GM19468 (cell line): ENCODE results near the gene LIMK2.
"Not testable (repeated sequence)": the region's sequence is repeated elsewhere in the genome, so short reads cannot be mapped to it uniquely, and the experiment has no call there.

Experiments used
- ATAC-seq: cut with Tn5 transposase; IDR thresholded peaks from one replicate; pipeline ENCODE4 v1.9.1; 2021; ENCODE audit warnings: mild to moderate bottlenecking, moderate library complexity, moderate number of reproducible peaks; ENCODE audit not compliant: unreplicated experiment; ENCODE audit errors: extremely low read depth

LIMK2 gene

GRCh38 chr22:31241200-31241599 is 29.1 kb downstream of the LIMK2 start:
- ATAC-seq: no peak

DNA sequence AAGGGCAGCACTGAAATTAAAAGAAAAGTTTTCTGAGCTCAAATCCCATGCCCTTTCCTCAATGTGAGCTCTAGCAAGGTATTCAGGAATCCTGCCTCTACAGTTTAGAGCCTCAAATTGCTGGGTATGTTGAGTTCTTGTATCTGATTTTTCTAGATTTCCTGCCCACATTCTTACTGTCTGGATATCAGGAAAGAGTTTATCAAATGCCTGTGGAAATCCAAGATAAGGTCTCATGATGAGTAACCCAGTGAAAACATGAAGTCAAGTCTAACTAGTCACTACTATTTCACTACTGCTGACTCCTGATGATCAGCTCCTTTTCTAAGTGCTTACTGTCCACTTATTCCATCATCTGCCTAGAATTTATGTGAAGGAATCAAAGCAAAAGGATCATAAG is 29.8 kb downstream of the LIMK2 start:
- no peak for ATAC-seq

DNA sequence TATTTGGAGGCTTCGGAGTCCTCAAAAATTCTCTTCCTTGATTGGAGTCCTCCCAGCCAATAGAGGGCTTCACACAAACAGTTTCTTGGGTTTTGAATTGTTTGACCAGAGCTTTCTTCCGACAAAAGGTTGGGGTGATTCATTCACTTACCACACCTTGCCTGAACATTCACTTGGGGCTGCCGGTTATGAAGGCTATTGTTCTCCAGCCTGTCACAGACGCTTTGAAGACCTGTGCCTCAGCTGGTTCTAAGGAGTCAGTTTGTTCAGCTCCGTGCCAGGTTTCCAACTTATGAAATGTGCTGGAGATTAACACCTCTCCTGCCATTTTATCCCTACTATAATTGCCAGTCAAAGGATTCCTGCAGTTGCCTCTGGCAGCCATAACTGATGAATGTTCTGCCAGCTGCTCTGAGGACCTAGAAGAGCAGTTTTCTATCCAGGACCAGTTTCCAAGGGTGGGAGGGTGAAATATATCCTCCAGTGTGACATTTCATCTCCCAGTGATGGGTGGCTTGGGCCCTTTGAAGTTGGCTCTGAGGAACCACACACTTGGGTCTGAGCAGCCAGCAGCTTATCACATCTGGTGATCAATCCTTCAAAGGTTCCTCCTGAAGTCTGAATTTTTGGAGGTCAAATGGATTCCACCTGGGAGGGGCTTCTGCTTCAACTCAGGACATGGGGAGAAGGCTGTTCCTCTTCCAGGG is 31.4 kb downstream of the LIMK2 start:
- no peak for ATAC-seq

DNA sequence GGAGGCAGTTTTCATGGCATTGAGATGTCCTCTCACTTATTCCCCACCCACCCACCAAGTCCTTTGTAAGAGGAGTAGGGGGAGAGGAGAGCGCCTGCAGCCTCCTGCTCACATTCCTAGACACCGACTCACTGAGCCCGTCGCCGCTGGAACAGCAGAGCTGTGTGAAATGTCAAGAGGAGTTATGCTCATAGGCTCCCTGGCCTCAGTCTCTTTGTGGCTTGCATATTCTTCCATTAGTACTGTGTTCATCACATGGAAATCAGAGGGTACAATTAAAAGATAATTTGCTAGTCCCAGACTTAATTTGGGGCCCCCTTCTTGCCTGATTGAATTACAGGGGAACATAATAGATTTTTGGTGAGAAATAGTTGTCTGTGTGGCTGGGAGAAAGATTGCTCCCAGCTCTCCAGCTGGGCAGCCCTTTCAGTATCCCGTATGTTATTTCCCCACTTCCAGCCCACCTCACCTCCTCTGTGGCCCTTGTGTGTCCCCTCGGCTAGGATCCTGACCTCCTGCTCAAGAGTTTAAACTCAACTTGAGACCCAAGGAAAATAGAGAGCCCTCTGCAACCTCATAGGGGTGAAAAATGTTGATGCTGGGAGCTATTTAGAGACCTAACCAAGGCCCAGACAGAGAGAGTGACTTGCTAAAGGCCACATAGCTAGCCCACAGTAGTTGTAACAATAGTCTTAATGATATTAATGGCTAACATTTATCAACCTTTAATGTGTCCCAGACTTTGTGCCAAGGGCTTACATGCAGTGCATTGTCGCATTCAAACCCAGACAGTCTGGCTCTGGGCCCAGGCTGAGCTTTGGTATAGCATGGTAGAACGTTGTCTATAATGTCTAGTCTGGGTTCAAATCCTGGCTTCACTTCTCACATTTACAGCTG is 32.2 kb downstream of the LIMK2 start:
- no peak for ATAC-seq

- no peak for ATAC-seq
Measured at GRCh38 chr22:31244943-31245451, 32.9 kb downstream of the LIMK2 start.

DNA sequence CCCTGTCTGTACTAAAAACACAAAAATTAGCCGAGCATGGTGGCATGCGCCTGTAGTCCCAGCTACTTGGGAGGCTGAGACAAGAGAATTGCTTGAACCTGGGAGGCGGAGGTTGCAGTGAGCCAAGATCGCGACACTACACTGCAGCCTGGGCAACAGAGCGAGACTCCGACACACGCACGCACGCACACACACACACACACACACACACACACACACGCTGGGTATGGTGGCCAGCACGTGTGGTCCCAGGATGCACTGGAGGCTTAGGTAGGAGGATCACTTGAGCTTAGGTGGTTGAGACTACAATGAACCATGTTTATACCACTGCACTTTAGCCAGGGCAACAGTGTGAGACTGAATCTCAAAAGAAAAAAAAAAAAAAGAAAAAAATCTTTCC is 33.9 kb downstream of the LIMK2 start:
- not testable (repeated sequence) for ATAC-seq

DNA sequence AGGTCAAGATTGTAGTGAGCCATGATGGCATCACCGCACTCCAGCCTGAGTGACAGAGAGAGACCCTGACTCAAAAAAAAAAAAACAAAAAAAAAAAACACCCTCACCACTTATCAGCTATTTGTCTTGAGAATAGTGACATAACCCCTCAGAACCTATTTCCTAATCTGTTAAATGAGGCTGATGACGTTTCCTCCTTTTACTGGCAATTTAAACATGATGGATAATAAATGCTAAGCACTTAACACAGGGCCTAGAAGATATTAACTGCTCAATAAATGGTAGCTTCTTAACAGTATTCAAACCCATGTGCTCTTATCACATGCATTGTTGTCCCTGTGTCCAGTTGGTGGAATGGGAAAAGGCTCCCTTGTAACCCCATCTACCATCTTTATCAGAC is 34.6 kb downstream of the LIMK2 start:
- ATAC-seq: no peak

DNA sequence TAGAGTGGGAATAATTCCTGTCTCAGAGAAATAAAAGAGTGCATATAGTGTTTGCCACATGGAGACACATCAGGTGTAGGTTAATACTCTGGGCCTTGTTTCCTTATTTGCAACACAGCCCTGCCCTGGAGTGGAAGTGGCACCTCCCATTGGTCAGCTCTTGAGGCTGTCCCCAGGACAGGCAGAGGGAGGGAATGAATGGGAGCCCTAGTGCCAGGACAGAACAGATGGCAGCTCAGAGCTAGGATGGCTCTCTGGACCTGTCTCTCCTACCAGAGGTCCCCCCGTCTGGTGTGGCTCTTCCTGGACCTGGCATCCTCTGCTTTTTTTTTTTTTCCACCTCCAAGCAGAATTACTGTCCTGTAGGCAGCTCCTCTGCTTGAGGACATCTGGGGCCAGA is 35.6 kb downstream of the LIMK2 start:
- no peak for ATAC-seq

GRCh38 chr22:31248138-31248745 is 36.1 kb downstream of the LIMK2 start:
- ATAC-seq: no peak

DNA sequence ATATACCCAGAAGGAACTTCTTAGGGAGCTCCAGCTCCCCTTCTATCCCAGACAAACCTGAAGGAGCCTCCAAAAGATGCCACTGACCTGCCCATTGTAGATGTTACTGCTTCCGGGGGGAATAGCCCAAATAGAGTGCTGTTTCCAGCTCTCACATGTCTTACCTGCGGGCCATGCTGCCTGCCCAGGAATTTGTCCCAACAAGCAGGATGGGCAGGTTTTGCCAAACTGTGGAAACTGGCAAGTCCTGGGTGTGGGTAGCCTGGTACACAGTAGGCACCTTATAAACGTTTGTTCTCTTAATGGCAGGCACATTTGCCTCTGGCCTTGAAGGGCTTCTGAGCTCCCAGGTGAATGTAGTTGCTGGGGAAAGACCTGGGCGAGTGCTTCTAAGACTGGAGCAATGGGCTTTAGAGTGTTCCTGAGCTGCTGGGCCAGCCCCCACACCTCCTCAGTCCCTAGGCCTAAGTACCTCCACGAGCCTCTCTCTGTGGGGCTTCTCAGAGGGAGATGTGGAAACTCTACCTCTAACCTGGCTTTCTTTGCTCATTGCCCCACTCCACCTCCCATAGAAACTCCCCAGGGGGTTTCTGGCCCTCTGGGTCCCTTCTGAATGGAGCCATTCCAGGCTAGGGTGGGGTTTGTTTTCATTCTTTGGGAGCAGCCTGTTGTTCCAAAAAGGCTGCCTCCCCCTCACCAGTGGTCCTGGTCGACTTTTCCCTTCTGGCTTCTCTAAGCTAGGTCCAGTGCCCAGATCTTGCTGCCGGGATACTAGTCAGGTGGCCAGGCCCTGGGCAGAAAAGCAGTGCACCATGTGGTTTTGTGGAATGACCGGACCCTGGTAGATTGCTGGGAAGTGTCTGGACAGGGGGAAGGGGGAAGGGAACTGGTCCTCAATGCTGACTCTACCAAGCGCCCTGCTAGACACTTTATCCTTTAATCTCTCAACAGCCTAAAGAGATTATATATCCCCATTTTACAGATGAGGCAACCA is 37.2 kb downstream of the LIMK2 start:
- no peak for ATAC-seq

GRCh38 chr22:31250740-31251600 is 38.9 kb downstream of the LIMK2 start:
- ATAC-seq: no peak

- no peak for ATAC-seq
Measured at GRCh38 chr22:31253949-31254348, 41.9 kb downstream of the LIMK2 start.

- no peak for ATAC-seq
Measured at GRCh38 chr22:31259798-31260473, 47.8 kb downstream of the LIMK2 start.

DNA sequence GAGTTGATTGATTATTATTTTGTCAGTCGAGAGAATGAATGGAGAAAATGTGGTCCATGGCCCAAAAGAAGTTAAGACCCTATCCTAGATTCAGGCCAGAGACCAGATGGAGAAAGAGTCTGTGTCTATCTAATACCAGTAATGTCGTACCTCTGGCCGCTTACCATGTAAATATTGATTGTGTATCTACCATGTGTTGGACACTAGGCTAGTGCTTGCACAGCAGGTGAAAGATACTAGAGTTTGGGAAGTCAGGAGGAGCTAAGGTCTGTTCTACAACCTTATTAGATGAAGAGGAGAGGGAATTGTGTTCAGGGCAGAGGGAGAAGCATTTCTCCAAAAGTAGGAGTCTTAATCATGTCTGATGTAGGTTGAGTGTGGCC is 48.4 kb downstream of the LIMK2 start:
- no peak for ATAC-seq

DNA sequence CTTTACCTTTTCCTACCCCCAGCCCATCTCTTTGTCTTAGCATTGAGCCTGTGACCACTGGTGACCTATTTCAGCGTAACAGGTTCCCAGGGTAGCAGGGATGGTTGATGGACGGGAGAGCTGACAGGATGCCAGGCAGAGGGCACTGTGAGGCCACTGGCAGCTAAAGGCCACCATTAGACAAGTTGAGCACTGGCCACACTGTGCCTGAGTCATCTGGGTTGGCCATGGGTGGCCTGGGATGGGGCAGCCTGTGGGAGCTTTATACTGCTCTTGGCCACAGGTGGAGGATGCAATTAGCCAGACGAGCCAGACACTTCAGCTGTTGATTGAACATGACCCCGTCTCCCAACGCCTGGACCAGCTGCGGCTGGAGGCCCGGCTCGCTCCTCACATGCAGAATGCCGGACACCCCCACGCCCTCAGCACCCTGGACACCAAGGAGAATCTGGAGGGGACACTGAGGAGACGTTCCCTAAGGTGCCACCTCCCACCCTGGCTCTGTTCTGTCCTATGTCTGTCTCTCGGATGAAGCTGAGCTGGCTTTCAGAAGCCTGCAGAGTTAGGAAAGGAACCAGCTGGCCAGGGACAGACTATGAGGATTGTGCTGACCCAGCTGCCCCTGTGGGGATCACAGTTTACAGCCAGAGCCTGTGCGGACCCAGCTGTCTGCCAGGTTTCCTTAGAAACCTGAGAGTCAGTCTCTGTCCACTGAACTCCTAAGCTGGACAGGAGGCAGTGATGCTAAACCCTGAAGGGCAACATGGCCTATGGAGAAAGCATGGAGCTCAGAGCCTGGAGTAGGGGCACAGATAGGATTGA is 50.4 kb downstream of the LIMK2 start:
- ATAC-seq: no peak

GRCh38 chr22:31263896-31264640 is 52.0 kb downstream of the LIMK2 start:
- no peak for ATAC-seq

- no peak for ATAC-seq
Measured at GRCh38 chr22:31268281-31268680, 56.2 kb downstream of the LIMK2 start.
